Upper lobe of left lung (tissue), 6 donors: Measurements from ENCODE around the gene IFT74. TPM values are rescaled to one million over a fixed set of nuclear protein-coding genes. Genes with fewer than 3 reads are reported as not detected.
A peak's percentile ranks its signal among the peaks of the same experiment; 100 is the strongest.

Experiments used
- ATAC-seq, 2 donors: fragments of 200-7000 bp; cut with Tn5 transposase; one replicate each; pipeline ENCODE4 v1.9.1; 2022; ENCODE audit warnings: mild to moderate bottlenecking in 2 of 2, moderate library complexity in 2 of 2; ENCODE audit not compliant: low FRiP score in 2 of 2
- DNase-seq, 2 donors: peaks; one replicate each; pipeline ENCODE4 v3.0.0-alpha.2; 2019 to 2020
- H3K27ac ChIP-seq, 4 donors: fragments of 200-600 bp; sonication (generic); one replicate each; pipeline ENCODE4 v1.5.1; 2016 to 2019
- H3K27me3 ChIP-seq, 4 donors: fragments of 200-600 bp; sonication (generic); one replicate each; pipeline ENCODE4 v1.5.1; 2017 to 2019
- H3K36me3 ChIP-seq, 4 donors: fragments of 200-600 bp; sonication (generic); one replicate each; pipeline ENCODE4 v1.5.1; 2016 to 2019
- H3K4me1 ChIP-seq, 4 donors: fragments of 200-600 bp; sonication (generic); one replicate each; pipeline ENCODE4 v1.5.1; 2018 to 2019
- H3K4me3 ChIP-seq, 4 donors: fragments of 200-600 bp; sonication (generic); one replicate each; pipeline ENCODE4 v1.5.1; 2017 to 2019; ENCODE audit warnings: mild to moderate bottlenecking in 2 of 4, moderate library complexity in 1 of 4
- H3K9me3 ChIP-seq, 4 donors: fragments of 200-600 bp; sonication (generic); one replicate each; pipeline ENCODE4 v1.5.1; 2018 to 2019
- CTCF ChIP-seq, 6 experiments: fragments of 450-650 bp in 4 of 6; fragments of 200-600 bp in 2 of 6; sonication (generic) in 2 of 6; IDR thresholded peaks; one replicate each; pipeline ENCODE4 v1.5.1; 2016 to 2019; ENCODE audit warnings: antibody characterized with exemption in 6 of 6
- EP300 ChIP-seq, 4 donors: sonication (generic); formaldehyde crosslinking; IDR thresholded peaks; one replicate each; pipeline ENCODE4 v1.5.1; 2017; ENCODE audit warnings: antibody characterized with exemption in 4 of 4, control low read depth in 2 of 4
- POLR2A ChIP-seq, 4 donors: fragments of 450-650 bp; IDR thresholded peaks; one replicate each; pipeline ENCODE4 v1.5.1; 2016 to 2017; ENCODE audit warnings: antibody characterized with exemption in 4 of 4, mild to moderate bottlenecking in 2 of 4
- POLR2AphosphoS5 ChIP-seq, 2 donors: sonication (generic); formaldehyde crosslinking; IDR thresholded peaks; one replicate each; pipeline ENCODE4 v1.5.1; 2017; ENCODE audit warnings: antibody characterized with exemption in 2 of 2
- WGBS, 2 donors: methylation state at CpG; one replicate each; pipeline ENCODE4 v1.1.5; 2017 to 2018; 5-methylcytosine and 5-hydroxymethylcytosine counted together
- total RNA-seq, 6 donors: library from RNA; depleted of rRNA in 4 of 6; stranded (reverse); fragments of >200 nt in 4 of 6; gene quantifications; one replicate each; pipeline versions ENCODE4 v1.1.0 to v1.2.1, GENCODE V29; 2016 to 2021
- donor health status: DM: no; HTN: no; CAD: no; lungs with moderate emphysema.
- donor health status: DM: no; HTN: yes; CAD: no; lungs with severe emphysema.

IFT74 gene
- total RNA-seq, 6 donors from 2014 or later, result 7.3 to 33.5 (median 10.8) TPM

GRCh38 chr9:27078685-27079084 is 122.5 kb downstream of the IFT74 start:
- 46 to 76% methylated on average over 1 of the region's 1 CpG for WGBS, 2 donors
- Histone ChIP-seq H3K4me3 (no peak overlapping the region), H3K36me3 (no peaks in the 10 kb centered on the region), H3K27me3 (no peaks in the 10 kb centered on the region), H3K4me1 (no peaks in the 10 kb centered on the region), H3K9me3 (no peaks in the 10 kb centered on the region), H3K27ac (no peak overlapping the region)
- no peak for ATAC-seq
- DNase-seq, result no peak
- no peak for TF ChIP-seq EP300 (IDR thresholded peaks at IDR 0.05)
- TF ChIP-seq POLR2AphosphoS5 (IDR thresholded peaks at IDR 0.05), result no peak
- no peak for TF ChIP-seq POLR2A (IDR thresholded peaks at IDR 0.05)
- TF ChIP-seq CTCF (IDR thresholded peaks at IDR 0.05), result no peak

- H3K36me3 ChIP-seq, result no peaks in the 10 kb centered on the region
- no peaks in the 10 kb centered on the region for H3K9me3 ChIP-seq
- 76 to 81% methylated on average over 5 of the region's 5 CpGs for WGBS, 2 donors
- TF ChIP-seq EP300 (IDR thresholded peaks at IDR 0.05), result no peak
- no peak overlapping the region for H3K4me3 ChIP-seq
- ATAC-seq (no peak), DNase-seq (no peak)
- H3K27ac ChIP-seq, result no peak overlapping the region
- H3K27me3 ChIP-seq, result no peaks in the 10 kb centered on the region
- H3K4me1 ChIP-seq, result peaks cover 0 to 3% (median 0%) of the 10 kb centered on the region in 4 donors
Observed at GRCh38 chr9:27085456-27085855, 129.2 kb downstream of the IFT74 start.

- no peak for DNase-seq
- no peak overlapping the region for H3K27ac ChIP-seq
Observed at GRCh38 chr9:27086818-27087680, 130.8 kb downstream of the IFT74 start.

GRCh38 chr9:27088981-27089380 is 132.8 kb downstream of the IFT74 start:
- H3K4me1 ChIP-seq, result peaks cover 0 to 3% (median 0%) of the 10 kb centered on the region in 4 donors
- no peak for TF ChIP-seq EP300 (IDR thresholded peaks at IDR 0.05)
- TF ChIP-seq POLR2A (IDR thresholded peaks at IDR 0.05), result no peak
- TF ChIP-seq CTCF (IDR thresholded peaks at IDR 0.05), result no peak
- TF ChIP-seq POLR2AphosphoS5 (IDR thresholded peaks at IDR 0.05), result no peak
- no peak for DNase-seq
- H3K4me3 ChIP-seq, result no peak overlapping the region
- H3K9me3 ChIP-seq, result no peaks in the 10 kb centered on the region
- 68 to 71% methylated on average over 4 of the region's 4 CpGs for WGBS, 2 donors
- no peaks in the 10 kb centered on the region for H3K36me3 ChIP-seq
- H3K27me3 ChIP-seq, result no peaks in the 10 kb centered on the region
- no peak overlapping the region for H3K27ac ChIP-seq
- no peak for ATAC-seq

More at GRCh38 chr9:27086818-27087680, 130.8 kb downstream of the IFT74 start:
- WGBS, 2 donors, result 75 to 77% methylated on average over 11 of the region's 11 CpGs
- TF ChIP-seq CTCF (IDR thresholded peaks at IDR 0.05) (no peak), POLR2AphosphoS5 (IDR thresholded peaks at IDR 0.05) (no peak), EP300 (IDR thresholded peaks at IDR 0.05) (no peak), POLR2A (IDR thresholded peaks at IDR 0.05) (no peak)
- H3K4me1 ChIP-seq, result peaks cover 0 to 3% (median 0%) of the 10 kb centered on the region in 4 donors
- H3K27me3 ChIP-seq, result no peaks in the 10 kb centered on the region
- no peak overlapping the region for H3K4me3 ChIP-seq
- H3K9me3 ChIP-seq, result no peaks in the 10 kb centered on the region
- ATAC-seq, result peak in 1 of 2 donors; percentile 36
- no peaks in the 10 kb centered on the region for H3K36me3 ChIP-seq

- WGBS, 2 donors, result 89 to 91% methylated on average over 4 of the region's 4 CpGs
- Histone ChIP-seq H3K4me1 (peaks cover 0 to 6% (median 0%) of the 10 kb centered on the region in 4 donors), H3K36me3 (no peaks in the 10 kb centered on the region), H3K27me3 (no peaks in the 10 kb centered on the region), H3K27ac (no peak overlapping the region), H3K4me3 (no peak overlapping the region), H3K9me3 (no peaks in the 10 kb centered on the region)
- TF ChIP-seq CTCF (IDR thresholded peaks at IDR 0.05), result no peak
- no peak for TF ChIP-seq EP300 (IDR thresholded peaks at IDR 0.05)
- no peak for TF ChIP-seq POLR2AphosphoS5 (IDR thresholded peaks at IDR 0.05)
- TF ChIP-seq POLR2A (IDR thresholded peaks at IDR 0.05), result no peak
- no peak for DNase-seq
- no peak for ATAC-seq
Observed at GRCh38 chr9:27089706-27090105, 133.5 kb downstream of the IFT74 start.
